Nephron progenitor cell (in vitro differentiated cells): ENCODE measurements around the gene EBF3.

Source experiments
- DNase-seq: peaks from one replicate; pipeline ENCODE4 v3.0.0; 2021
- H3K27ac Mint-ChIP-seq: 2 replicates; pipeline ENCODE4 v1.8.0; 2021; ENCODE audit warnings: mild to moderate bottlenecking, moderate library complexity, mixed read lengths
- H3K27me3 Mint-ChIP-seq: 2 replicates; pipeline ENCODE4 v1.8.0; 2021; ENCODE audit warnings: mild to moderate bottlenecking, low read depth, mixed read lengths; ENCODE audit not compliant: poor library complexity
- H3K36me3 Mint-ChIP-seq: 2 replicates; pipeline ENCODE4 v1.8.0; 2021; ENCODE audit warnings: low read depth, mixed read lengths
- H3K4me1 Mint-ChIP-seq: 2 replicates; pipeline ENCODE4 v1.8.0; 2021; ENCODE audit warnings: mixed read lengths
- H3K4me3 Mint-ChIP-seq: 2 replicates; pipeline ENCODE4 v1.8.0; 2021; ENCODE audit warnings: mild to moderate bottlenecking, moderate library complexity, mixed read lengths
- H3K9me3 Mint-ChIP-seq: 2 replicates; pipeline ENCODE4 v1.8.0; 2021; ENCODE audit warnings: mild to moderate bottlenecking, moderate library complexity, mixed read lengths
- TF ChIP-seq, protein P1 (sequence below): fragments of 200-600 bp; sonication (generic); IDR thresholded peaks from 2 replicates; pipeline ENCODE4 v1.5.0; 2021; ENCODE audit warnings: antibody characterized with exemption

EBF3 gene

DNA sequence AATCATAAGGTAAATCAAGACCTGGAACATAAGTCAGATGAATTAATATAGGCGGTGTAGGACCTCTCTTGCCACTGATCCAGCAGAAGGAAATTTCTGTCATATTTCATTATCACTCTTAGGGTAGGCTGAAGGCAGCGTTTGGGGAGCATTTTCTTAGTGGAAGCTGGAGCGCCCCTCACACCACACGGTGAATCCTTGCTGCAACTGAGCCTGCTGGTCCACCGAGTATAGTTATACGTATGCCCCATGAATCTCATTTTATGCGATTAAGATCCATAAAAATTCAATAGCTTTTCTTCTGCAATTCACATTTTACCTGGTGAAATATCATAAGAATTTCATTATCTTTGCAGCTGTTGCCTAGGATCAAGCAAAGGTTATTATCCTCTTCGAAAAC is 19.6 kb downstream of the EBF3 start:
- no peak for DNase-seq
- TF ChIP-seq, protein P1, sequence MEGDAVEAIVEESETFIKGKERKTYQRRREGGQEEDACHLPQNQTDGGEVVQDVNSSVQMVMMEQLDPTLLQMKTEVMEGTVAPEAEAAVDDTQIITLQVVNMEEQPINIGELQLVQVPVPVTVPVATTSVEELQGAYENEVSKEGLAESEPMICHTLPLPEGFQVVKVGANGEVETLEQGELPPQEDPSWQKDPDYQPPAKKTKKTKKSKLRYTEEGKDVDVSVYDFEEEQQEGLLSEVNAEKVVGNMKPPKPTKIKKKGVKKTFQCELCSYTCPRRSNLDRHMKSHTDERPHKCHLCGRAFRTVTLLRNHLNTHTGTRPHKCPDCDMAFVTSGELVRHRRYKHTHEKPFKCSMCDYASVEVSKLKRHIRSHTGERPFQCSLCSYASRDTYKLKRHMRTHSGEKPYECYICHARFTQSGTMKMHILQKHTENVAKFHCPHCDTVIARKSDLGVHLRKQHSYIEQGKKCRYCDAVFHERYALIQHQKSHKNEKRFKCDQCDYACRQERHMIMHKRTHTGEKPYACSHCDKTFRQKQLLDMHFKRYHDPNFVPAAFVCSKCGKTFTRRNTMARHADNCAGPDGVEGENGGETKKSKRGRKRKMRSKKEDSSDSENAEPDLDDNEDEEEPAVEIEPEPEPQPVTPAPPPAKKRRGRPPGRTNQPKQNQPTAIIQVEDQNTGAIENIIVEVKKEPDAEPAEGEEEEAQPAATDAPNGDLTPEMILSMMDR, result no peak
- Mint-ChIP-seq H3K9me3 (peaks cover 10% of the 10 kb centered on the region), H3K4me1 (peaks cover 94% of the 10 kb centered on the region), H3K27ac (no peak overlapping the region), H3K36me3 (peaks cover 23% of the 10 kb centered on the region), H3K4me3 (no peak overlapping the region), H3K27me3 (no peaks in the 10 kb centered on the region)

DNA sequence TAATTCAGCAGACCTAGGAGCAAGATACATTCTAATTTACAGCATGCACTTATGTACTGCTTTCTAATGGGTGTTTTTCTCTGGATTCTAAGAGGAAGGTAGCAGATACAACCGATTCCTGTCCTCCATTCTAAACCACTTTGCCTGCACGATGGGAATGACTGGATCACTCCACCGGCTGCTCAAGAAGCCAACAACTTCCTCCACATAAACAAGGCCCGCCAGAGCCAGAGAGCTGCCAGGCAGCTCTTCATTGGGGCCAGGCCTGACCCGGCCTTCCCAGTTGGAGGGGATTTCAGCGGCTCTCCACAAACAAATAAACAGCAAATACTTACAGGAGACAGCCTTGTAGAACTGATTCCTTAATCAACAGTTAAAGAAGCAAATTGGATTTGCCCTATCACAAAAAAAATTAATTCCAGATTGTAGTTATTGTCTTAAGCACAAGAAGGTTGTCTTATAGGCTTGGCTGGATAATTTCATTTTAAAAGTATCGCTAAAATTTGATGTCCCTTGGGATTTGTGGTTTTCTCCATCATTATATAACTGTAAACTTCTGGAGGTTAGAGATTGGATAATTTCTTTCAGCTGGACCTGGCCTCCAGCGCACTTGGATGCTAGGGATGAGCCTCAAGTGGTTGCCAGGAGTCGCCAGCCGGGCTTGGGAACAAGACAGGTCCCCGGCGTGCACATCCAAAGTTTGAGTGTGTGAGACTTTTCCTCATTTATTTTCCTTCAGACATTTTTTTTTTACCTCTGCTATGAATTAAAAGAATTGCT is 20.9 kb downstream of the EBF3 start:
- Mint-ChIP-seq H3K4me3 (no peak overlapping the region), H3K27me3 (peaks cover 4% of the 10 kb centered on the region)

GRCh38 chr10:129942391-129942790 is 21.7 kb downstream of the EBF3 start:
- no peak overlapping the region for H3K27ac Mint-ChIP-seq
- H3K4me1 Mint-ChIP-seq, result peaks cover 79% of the 10 kb centered on the region
- peaks cover 32% of the 10 kb centered on the region for H3K36me3 Mint-ChIP-seq
- H3K9me3 Mint-ChIP-seq, result peaks cover 10% of the 10 kb centered on the region
- TF ChIP-seq, protein P1, result no peak
- H3K4me3 Mint-ChIP-seq, result no peak overlapping the region
- H3K27me3 Mint-ChIP-seq, result peaks cover 4% of the 10 kb centered on the region
- DNase-seq, result no peak

More for the DNA sequence above, 20.9 kb downstream of the EBF3 start:
- Mint-ChIP-seq H3K27ac (peak overlapping the region; percentile 29), H3K9me3 (peaks cover 10% of the 10 kb centered on the region), H3K4me1 (peaks cover 87% of the 10 kb centered on the region), H3K36me3 (peaks cover 28% of the 10 kb centered on the region)
- no peak for DNase-seq
- TF ChIP-seq, protein P1, result no peak

DNA sequence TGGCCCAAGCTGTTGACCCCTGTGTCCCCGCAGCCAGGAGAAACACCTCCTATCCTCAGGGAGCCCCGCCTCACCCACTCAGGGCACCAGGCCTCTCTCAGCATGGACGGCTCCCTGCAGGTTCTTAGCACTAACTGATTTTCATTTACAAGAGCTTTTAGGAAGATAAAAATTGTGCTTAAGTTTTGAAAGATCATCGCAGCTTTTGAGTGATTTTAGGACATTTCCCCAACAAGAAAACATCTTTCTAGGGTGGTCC is 22.1 kb downstream of the EBF3 start:
- Mint-ChIP-seq H3K4me3 (no peak overlapping the region), H3K9me3 (peaks cover 10% of the 10 kb centered on the region), H3K27ac (no peak overlapping the region), H3K27me3 (peaks cover 4% of the 10 kb centered on the region), H3K4me1 (peaks cover 75% of the 10 kb centered on the region), H3K36me3 (peaks cover 32% of the 10 kb centered on the region)
- TF ChIP-seq, protein P1, result no peak
- DNase-seq, result no peak

DNA sequence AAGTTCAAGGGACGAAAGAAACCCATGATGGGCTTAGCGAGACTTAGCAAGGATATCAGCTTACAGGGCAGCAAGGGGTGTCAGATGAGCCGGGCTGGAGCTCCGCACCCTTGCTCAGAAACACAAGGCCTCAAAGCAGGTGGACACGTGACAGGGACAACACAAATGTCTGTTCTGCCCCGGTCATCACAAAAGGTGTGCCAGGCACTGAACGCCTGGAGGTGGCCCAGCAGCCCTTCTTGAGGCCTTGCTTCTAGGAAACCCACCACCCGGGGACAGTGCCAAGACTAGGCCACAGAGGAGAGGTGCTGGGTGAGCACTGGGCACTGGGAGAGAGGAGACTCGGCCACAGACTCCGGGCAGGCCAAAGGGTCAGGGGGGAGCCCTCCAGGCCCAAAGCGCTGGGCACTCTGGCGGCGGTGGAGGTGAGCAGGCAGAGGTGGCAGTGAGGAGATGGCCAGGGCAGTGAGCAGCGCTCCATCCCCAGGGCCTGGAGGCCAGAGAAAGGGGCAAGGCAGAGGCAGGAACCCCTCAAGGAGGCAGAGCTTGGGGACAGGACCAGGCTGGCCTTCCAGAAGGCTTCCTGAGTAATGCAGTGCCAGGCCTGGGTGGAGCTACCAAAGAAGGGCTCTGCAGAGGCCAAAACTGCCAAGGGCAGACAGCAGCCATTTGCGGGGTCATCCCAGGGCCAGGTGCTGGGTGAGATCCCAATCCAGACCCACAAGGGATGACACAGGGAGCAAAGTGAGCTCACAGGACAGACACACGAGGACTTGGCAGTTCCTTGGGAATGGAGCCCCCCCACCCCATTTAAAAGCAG is 22.7 kb downstream of the EBF3 start:
- peaks cover 4% of the 10 kb centered on the region for H3K27me3 Mint-ChIP-seq
- TF ChIP-seq, protein P1, result no peak
- no peak for DNase-seq
- H3K4me1 Mint-ChIP-seq, result peaks cover 69% of the 10 kb centered on the region
- H3K36me3 Mint-ChIP-seq, result peaks cover 30% of the 10 kb centered on the region
- peaks cover 10% of the 10 kb centered on the region for H3K9me3 Mint-ChIP-seq
- H3K4me3 Mint-ChIP-seq, result peak overlapping the region; percentile 15
- no peak overlapping the region for H3K27ac Mint-ChIP-seq
